ENCODE data around the gene ACKR3.

ACKR3 gene

DNA sequence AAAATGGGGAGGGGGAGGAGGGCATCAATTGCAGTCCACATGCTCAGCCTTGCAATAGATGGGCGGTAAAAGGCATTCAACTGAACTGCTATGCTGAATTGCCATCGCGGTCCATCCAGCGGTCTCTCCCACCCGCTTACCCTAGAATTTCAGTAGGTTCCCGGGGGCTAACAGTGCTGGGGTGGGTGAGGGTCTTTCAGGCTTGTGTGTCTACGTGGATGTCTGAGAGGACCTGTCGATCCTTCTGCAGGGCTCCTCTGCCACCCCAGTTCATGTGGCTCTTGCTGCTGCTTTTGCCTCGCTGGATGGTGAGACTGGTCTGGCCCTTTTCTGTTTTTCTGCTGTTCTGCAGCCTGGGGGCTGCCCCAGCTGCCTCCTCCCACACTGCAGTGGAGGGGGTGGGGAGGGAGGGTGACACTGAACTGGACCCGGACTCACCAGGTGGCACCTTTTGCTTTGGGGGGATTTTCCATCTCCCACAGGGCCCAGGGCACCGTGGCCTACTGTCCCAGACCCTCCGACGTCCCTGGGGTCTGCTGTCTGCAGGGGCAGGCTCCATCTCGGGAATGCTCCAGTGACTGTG lies 14.1 kb downstream of the ACKR3 start:
- Histone ChIP-seq H3K9me3 (ENCODE audit: control insufficient read depth in 2 of 2, low read length in 2 of 2) (no peaks in the 10 kb centered on the region), H3K4me1 (ENCODE audit: control insufficient read depth in 2 of 2, insufficient read depth in 2 of 2, low read length in 2 of 2) (no peaks in the 10 kb centered on the region), H3K27ac (ENCODE audit: low read depth in 2 of 2, low read length in 2 of 2) (no peak overlapping the region), H3K36me3 (ENCODE audit: control insufficient read depth in 2 of 2, insufficient read depth in 2 of 2, low read length in 2 of 2) (peaks cover 0 to 11% of the 10 kb centered on the region in 2 donors), H3K27me3 (ENCODE audit: control insufficient read depth in 2 of 2, insufficient read depth in 2 of 2, low read length in 2 of 2) (no peaks in the 10 kb centered on the region), H3K4me3 (ENCODE audit: low read length in 2 of 2) (no peak overlapping the region), H3K9ac (ENCODE audit: low read depth in 1 of 2, low read length in 2 of 2) (no peak overlapping the region)

DNA sequence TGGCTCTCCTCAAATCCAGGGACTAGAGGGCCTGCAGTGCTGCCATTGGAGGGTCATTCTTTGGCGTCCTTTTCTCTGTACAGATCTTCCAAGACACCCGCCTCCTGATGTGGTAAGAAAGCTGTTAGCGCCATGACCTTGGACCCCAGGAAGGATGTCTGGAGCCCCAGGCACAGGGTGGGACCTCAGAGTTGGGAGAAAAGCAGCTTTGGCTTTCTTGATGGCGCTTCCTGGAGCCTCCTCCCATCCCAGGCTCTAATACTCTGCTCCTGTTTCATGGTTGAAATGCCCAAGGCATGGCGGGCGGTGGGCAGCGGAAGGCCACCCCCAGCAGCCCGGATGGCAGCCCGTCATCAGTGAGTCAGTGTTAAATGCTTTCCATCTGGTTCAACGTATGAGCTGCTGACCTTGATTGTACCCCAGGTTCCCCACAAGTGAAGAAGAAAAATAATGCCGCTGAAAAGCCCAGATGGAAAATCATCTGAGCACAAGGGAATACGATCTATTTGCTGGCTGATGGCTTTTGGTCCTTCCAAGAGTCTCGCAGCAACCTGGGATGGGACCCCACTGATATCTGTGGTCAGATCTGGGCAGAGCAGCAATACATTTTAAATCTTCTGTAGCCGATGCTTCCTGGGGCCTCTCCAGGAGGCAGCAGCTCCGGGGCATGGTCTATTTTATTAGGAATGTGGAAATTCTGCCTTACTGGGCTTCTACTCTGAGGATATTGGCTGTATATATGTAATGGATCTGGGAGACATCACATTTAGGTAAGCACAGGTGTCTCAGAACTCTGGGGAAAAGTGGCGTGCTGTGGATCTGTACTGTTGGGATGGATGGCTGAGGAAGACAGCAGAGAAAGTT lies 15.1 kb downstream of the ACKR3 start:
- no peak overlapping the region for H3K27ac ChIP-seq (ENCODE audit: low read depth in 2 of 2, low read length in 2 of 2)
- H3K9me3 ChIP-seq (ENCODE audit: control insufficient read depth in 2 of 2, low read length in 2 of 2), result no peaks in the 10 kb centered on the region

DNA sequence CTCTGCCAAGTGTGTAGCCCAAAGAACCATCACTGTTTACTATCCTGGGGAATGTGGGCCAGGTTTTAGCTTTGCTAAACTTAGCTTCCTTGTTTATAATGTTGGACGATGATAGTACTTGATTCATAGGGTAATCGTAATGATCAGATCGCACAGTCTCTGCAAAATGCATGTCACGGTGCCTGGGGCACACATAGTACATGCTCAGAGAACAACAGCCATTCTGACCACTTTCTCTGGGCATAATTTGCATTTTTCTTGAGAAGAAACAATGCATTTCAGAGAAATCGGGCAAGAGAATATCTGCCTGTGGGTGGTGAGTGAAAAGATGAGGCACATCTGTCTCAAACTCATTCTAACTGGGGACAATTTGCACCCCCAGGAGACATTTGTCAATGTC lies 16.3 kb downstream of the ACKR3 start:
- no peak overlapping the region for H3K27ac ChIP-seq (ENCODE audit: low read depth in 2 of 2, low read length in 2 of 2)
- H3K9me3 ChIP-seq (ENCODE audit: control insufficient read depth in 2 of 2, low read length in 2 of 2), result no peaks in the 10 kb centered on the region
- no peaks in the 10 kb centered on the region for H3K27me3 ChIP-seq (ENCODE audit: control insufficient read depth in 2 of 2, insufficient read depth in 2 of 2, low read length in 2 of 2)
- H3K36me3 ChIP-seq (ENCODE audit: control insufficient read depth in 2 of 2, insufficient read depth in 2 of 2, low read length in 2 of 2), result peaks cover 0 to 5% of the 10 kb centered on the region in 2 donors
- no peak overlapping the region for H3K4me3 ChIP-seq (ENCODE audit: low read length in 2 of 2)
- H3K9ac ChIP-seq (ENCODE audit: low read depth in 1 of 2, low read length in 2 of 2), result no peak overlapping the region
- H3K4me1 ChIP-seq (ENCODE audit: control insufficient read depth in 2 of 2, insufficient read depth in 2 of 2, low read length in 2 of 2), result no peaks in the 10 kb centered on the region

More for the DNA sequence above, 15.1 kb downstream of the ACKR3 start:
- no peaks in the 10 kb centered on the region for H3K4me1 ChIP-seq (ENCODE audit: control insufficient read depth in 2 of 2, insufficient read depth in 2 of 2, low read length in 2 of 2)
- H3K4me3 ChIP-seq (ENCODE audit: low read length in 2 of 2), result no peak overlapping the region
- H3K9ac ChIP-seq (ENCODE audit: low read depth in 1 of 2, low read length in 2 of 2), result no peak overlapping the region
- no peaks in the 10 kb centered on the region for H3K27me3 ChIP-seq (ENCODE audit: control insufficient read depth in 2 of 2, insufficient read depth in 2 of 2, low read length in 2 of 2)
- H3K36me3 ChIP-seq (ENCODE audit: control insufficient read depth in 2 of 2, insufficient read depth in 2 of 2, low read length in 2 of 2), result peaks cover 0 to 11% of the 10 kb centered on the region in 2 donors

DNA sequence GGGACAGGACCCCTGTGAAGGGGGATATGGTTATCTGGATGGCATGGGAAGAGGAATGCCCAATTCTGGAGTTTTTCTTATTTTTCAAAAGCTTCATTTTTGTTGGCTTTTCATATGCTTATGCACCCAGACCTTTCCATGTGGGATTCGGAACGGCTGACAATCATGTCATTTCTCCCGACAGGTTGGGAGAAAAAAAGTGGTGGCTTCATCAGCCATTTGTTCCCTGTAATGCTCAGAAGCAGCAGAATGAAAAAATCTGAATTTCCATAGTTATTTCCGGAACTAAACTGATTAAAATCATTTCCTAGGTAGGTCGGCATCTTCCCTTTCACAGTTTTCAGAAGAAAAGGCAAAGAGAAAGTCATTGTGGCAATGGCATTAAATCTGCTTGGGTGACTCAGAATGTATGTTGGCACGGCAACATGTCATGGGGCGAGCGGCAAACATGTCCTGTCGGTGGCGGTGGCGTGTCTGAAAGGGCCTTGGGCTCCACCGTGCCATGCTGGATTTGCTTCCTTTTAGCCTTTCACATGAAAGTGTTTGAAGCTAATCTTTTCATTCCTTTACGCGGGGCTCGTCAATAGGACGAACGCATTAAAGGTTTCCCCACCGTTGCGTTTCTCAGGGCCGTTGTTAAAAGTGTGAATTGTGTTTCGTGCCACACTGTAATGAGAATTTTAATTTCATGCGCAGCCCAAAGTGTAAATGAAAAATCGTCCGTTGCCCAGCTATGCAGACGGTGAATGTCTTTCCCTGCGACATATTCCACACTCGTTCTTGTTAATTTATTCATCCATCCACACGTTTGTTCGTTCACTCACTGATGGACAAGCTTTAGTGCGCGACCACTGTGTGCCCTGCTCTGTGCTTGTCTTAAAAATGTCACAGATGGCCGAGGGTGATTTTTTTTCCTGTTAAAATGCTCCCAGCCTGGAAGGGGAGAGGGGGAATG lies 18.5 kb downstream of the ACKR3 start:
- Histone ChIP-seq H3K4me1 (ENCODE audit: control insufficient read depth in 2 of 2, insufficient read depth in 2 of 2, low read length in 2 of 2) (no peaks in the 10 kb centered on the region), H3K27ac (ENCODE audit: low read depth in 2 of 2, low read length in 2 of 2) (no peak overlapping the region), H3K9me3 (ENCODE audit: control insufficient read depth in 2 of 2, low read length in 2 of 2) (no peaks in the 10 kb centered on the region), H3K36me3 (ENCODE audit: control insufficient read depth in 2 of 2, insufficient read depth in 2 of 2, low read length in 2 of 2) (no peaks in the 10 kb centered on the region), H3K4me3 (ENCODE audit: low read length in 2 of 2) (no peak overlapping the region), H3K27me3 (ENCODE audit: control insufficient read depth in 2 of 2, insufficient read depth in 2 of 2, low read length in 2 of 2) (no peaks in the 10 kb centered on the region), H3K9ac (ENCODE audit: low read depth in 1 of 2, low read length in 2 of 2) (no peak overlapping the region)

DNA sequence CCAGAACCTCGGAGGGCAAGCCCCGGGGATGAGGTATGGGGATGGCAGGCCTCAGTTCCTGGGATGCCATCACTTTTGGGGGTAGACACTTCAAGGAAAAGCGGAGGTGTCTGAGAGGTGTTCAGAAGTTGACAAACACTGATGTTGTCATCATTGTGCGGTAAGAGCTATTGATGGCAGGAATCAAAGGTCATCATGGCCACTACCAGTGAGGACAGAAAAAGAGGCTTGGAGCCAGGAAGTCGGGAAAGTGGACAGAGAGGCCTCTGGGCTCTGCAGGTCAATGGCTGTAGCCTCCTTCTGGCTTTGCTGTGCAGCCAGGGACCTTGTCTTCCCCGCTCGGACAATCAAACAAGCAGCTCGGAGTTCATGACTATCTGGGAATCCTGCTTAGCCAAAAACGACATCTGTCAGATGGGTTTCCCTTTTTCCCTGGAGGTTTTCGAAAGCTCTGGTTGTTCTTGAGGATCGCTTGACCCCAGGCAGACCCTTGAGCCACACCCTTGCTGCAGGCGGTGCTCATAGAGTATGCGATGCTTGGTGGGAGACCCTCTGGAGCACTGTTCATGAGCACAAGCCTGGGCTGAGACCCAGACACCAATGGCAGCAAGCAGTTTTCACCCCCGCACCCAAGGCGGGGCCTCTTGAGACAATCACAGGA lies 19.4 kb downstream of the ACKR3 start:
- Histone ChIP-seq H3K9ac (ENCODE audit: low read depth in 1 of 2, low read length in 2 of 2) (no peak overlapping the region), H3K27ac (ENCODE audit: low read depth in 2 of 2, low read length in 2 of 2) (no peak overlapping the region), H3K9me3 (ENCODE audit: control insufficient read depth in 2 of 2, low read length in 2 of 2) (no peaks in the 10 kb centered on the region)

DNA sequence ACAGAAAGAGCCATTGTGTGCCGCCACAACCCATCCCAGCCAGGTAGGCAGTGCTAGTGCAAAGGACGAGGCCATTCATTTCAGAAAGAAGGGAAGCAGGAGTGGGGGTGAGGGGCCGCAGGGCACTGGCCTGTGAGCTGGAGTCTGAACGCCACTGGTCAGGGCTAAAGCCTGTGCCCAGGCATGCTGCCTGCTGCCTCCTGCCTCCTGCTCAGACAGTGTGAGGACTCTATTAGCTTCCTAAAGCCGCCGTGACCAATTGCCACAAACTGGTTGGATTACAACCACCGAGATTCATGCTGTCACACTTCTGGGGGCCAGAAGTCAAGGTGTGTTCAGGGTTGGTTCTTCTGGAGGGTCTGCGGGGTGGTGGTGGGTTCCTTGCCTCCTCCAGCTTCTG lies 21.2 kb downstream of the ACKR3 start:
- H3K36me3 ChIP-seq (ENCODE audit: control insufficient read depth in 2 of 2, insufficient read depth in 2 of 2, low read length in 2 of 2), result no peaks in the 10 kb centered on the region
- no peak overlapping the region for H3K27ac ChIP-seq (ENCODE audit: low read depth in 2 of 2, low read length in 2 of 2)
- H3K9me3 ChIP-seq (ENCODE audit: control insufficient read depth in 2 of 2, low read length in 2 of 2), result no peaks in the 10 kb centered on the region
- H3K4me1 ChIP-seq (ENCODE audit: control insufficient read depth in 2 of 2, insufficient read depth in 2 of 2, low read length in 2 of 2), result no peaks in the 10 kb centered on the region
- H3K9ac ChIP-seq (ENCODE audit: low read depth in 1 of 2, low read length in 2 of 2), result no peak overlapping the region
- H3K27me3 ChIP-seq (ENCODE audit: control insufficient read depth in 2 of 2, insufficient read depth in 2 of 2, low read length in 2 of 2), result no peaks in the 10 kb centered on the region
- no peak overlapping the region for H3K4me3 ChIP-seq (ENCODE audit: low read length in 2 of 2)

More for the DNA sequence above, 19.4 kb downstream of the ACKR3 start:
- H3K27me3 ChIP-seq (ENCODE audit: control insufficient read depth in 2 of 2, insufficient read depth in 2 of 2, low read length in 2 of 2), result no peaks in the 10 kb centered on the region
- H3K4me1 ChIP-seq (ENCODE audit: control insufficient read depth in 2 of 2, insufficient read depth in 2 of 2, low read length in 2 of 2), result no peaks in the 10 kb centered on the region
- no peak overlapping the region for H3K4me3 ChIP-seq (ENCODE audit: low read length in 2 of 2)
- H3K36me3 ChIP-seq (ENCODE audit: control insufficient read depth in 2 of 2, insufficient read depth in 2 of 2, low read length in 2 of 2), result no peaks in the 10 kb centered on the region

DNA sequence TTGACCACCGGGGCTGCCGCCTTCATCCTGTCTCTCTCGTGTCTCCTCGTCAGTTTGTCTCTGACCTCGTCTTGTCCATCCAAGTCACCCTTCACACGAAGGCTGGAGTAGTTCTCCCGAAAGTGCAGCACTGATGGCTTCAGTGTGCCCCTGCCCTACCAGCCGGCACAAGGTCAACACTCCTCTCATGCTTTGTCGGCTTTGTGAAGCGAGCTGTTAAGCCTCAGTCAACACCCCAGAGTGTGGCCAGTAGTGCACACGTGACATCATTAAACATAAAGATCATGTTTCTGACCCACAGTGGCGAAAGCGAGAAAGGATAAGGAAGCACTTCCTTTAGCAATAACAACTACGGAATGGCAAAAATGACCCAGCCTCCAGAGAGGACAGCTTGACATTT lies 23.2 kb downstream of the ACKR3 start:
- H3K9ac ChIP-seq (ENCODE audit: low read depth in 1 of 2, low read length in 2 of 2), result no peak overlapping the region
- no peaks in the 10 kb centered on the region for H3K27me3 ChIP-seq (ENCODE audit: control insufficient read depth in 2 of 2, insufficient read depth in 2 of 2, low read length in 2 of 2)
- no peak overlapping the region for H3K27ac ChIP-seq (ENCODE audit: low read depth in 2 of 2, low read length in 2 of 2)
- no peak overlapping the region for H3K4me3 ChIP-seq (ENCODE audit: low read length in 2 of 2)
- H3K9me3 ChIP-seq (ENCODE audit: control insufficient read depth in 2 of 2, low read length in 2 of 2), result no peaks in the 10 kb centered on the region
- H3K4me1 ChIP-seq (ENCODE audit: control insufficient read depth in 2 of 2, insufficient read depth in 2 of 2, low read length in 2 of 2), result no peaks in the 10 kb centered on the region
- H3K36me3 ChIP-seq (ENCODE audit: control insufficient read depth in 2 of 2, insufficient read depth in 2 of 2, low read length in 2 of 2), result no peaks in the 10 kb centered on the region

DNA sequence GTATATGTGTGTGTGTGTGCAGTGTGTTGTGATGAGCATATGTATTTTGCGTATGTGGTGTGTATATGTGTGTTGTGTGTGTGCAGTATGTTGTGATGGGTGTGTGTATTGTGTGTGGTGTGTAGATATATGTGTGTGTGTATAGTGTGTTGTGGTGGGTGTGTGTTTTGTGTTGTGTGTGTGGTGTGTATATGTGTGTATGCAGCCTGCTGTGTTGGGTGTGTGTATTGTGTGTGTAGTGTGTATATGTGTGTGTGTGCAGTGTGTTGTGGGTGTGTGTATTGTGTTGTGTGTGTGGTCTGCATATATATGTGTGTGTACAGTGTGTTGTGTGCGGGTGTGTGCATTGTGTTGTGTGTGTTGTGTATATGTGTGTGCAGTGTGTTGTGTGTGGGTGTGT lies 23.9 kb downstream of the ACKR3 start:
- Histone ChIP-seq H3K9ac (ENCODE audit: low read depth in 1 of 2, low read length in 2 of 2) (no peak overlapping the region), H3K9me3 (ENCODE audit: control insufficient read depth in 2 of 2, low read length in 2 of 2) (no peaks in the 10 kb centered on the region), H3K36me3 (ENCODE audit: control insufficient read depth in 2 of 2, insufficient read depth in 2 of 2, low read length in 2 of 2) (no peaks in the 10 kb centered on the region), H3K4me1 (ENCODE audit: control insufficient read depth in 2 of 2, insufficient read depth in 2 of 2, low read length in 2 of 2) (no peaks in the 10 kb centered on the region), H3K27ac (ENCODE audit: low read depth in 2 of 2, low read length in 2 of 2) (no peak overlapping the region), H3K27me3 (ENCODE audit: control insufficient read depth in 2 of 2, insufficient read depth in 2 of 2, low read length in 2 of 2) (no peaks in the 10 kb centered on the region), H3K4me3 (ENCODE audit: low read length in 2 of 2) (no peak overlapping the region)

DNA sequence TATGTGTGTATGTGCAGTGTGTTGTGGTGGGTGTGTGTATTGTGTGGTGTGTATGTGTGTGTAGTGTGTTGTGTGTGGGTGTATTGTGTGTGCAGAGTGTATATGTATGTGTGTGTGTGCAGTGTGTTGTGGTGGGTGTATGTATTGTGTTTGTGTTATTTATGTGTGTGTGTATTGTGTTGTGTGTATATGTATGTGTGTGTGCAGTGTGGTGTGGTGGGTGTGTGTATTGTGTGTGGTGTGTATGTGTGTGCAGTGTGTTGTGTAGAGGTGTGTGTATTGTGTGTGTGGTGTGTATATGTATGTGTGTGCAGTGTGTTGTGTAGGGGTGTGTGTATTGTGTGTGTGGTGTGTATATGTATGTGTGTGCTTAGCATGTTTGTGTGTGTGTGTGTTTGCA lies 24.3 kb downstream of the ACKR3 start:
- no peaks in the 10 kb centered on the region for H3K9me3 ChIP-seq (ENCODE audit: control insufficient read depth in 2 of 2, low read length in 2 of 2)
- no peak overlapping the region for H3K9ac ChIP-seq (ENCODE audit: low read depth in 1 of 2, low read length in 2 of 2)
- H3K27me3 ChIP-seq (ENCODE audit: control insufficient read depth in 2 of 2, insufficient read depth in 2 of 2, low read length in 2 of 2), result no peaks in the 10 kb centered on the region
- no peaks in the 10 kb centered on the region for H3K36me3 ChIP-seq (ENCODE audit: control insufficient read depth in 2 of 2, insufficient read depth in 2 of 2, low read length in 2 of 2)
- no peak overlapping the region for H3K4me3 ChIP-seq (ENCODE audit: low read length in 2 of 2)
- H3K27ac ChIP-seq (ENCODE audit: low read depth in 2 of 2, low read length in 2 of 2), result no peak overlapping the region
- no peaks in the 10 kb centered on the region for H3K4me1 ChIP-seq (ENCODE audit: control insufficient read depth in 2 of 2, insufficient read depth in 2 of 2, low read length in 2 of 2)

Data from mucosa of rectum (tissue), 2 donors.